Muscle layer of duodenum (tissue), 2 donors: ENCODE measurements around the gene REEP3.
A peak's percentile ranks its signal among the peaks of the same experiment; 100 is the strongest.

Experiments used
- H3K27ac ChIP-seq: one replicate; pipeline ENCODE4 v1.7.0; 2013; ENCODE audit warnings: mild to moderate bottlenecking, low read length
- H3K27me3 ChIP-seq: one replicate; pipeline ENCODE4 v1.7.0; 2013; ENCODE audit warnings: low read depth, mild to moderate bottlenecking, control low read depth, low read length
- H3K36me3 ChIP-seq, 2 donors: one replicate each; pipeline ENCODE4 v1.7.0; 2013; ENCODE audit warnings: low read length in 2 of 2, control low read depth in 1 of 2, mild to moderate bottlenecking in 1 of 2; ENCODE audit not compliant: insufficient read depth in 2 of 2, control insufficient read depth in 1 of 2
- H3K4me1 ChIP-seq, 2 donors: one replicate each; pipeline ENCODE4 v1.7.0; 2013; ENCODE audit warnings: low read length in 2 of 2, mild to moderate bottlenecking in 2 of 2, control low read depth in 1 of 2, moderate library complexity in 1 of 2; ENCODE audit not compliant: insufficient read depth in 2 of 2, control insufficient read depth in 1 of 2
- H3K4me3 ChIP-seq, 2 donors: one replicate each; pipeline ENCODE4 v1.7.0; 2013; ENCODE audit warnings: low read length in 2 of 2, low read depth in 1 of 2, mild to moderate bottlenecking in 1 of 2
- H3K9me3 ChIP-seq, 2 donors: one replicate each; pipeline ENCODE4 v1.7.0; 2013; ENCODE audit warnings: low read length in 2 of 2, control low read depth in 1 of 2, mild to moderate bottlenecking in 1 of 2; ENCODE audit not compliant: control insufficient read depth in 1 of 2
- donor health status: healthy.

The REEP3 gene

DNA sequence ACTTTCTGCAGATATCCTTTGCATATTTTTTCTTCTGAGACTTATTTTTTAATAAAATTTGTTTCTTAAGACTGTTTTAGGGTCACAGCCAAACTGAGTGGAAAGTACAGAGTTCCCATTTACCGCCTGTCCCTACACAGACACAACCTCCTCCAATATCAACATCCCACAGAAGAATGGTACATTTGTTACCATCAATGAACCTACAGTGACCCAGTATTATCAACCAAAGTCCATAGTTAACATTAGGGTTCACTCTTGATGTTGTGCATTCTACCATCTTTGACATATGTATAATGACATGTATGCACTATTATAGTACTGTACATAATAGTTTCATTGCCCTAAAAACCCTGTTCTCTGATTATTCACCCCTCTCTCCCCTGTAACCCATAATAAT lies 14.6 kb upstream of the REEP3 start:
- no peaks in the 10 kb centered on the region for H3K27me3 ChIP-seq
- H3K36me3 ChIP-seq: no peaks in the 10 kb centered on the region
- H3K9me3 ChIP-seq: no peaks in the 10 kb centered on the region
- H3K27ac ChIP-seq: no peak overlapping the region
- peaks cover 0 to 13% of the 10 kb centered on the region in 2 donors for H3K4me1 ChIP-seq
- no peak overlapping the region for H3K4me3 ChIP-seq

DNA sequence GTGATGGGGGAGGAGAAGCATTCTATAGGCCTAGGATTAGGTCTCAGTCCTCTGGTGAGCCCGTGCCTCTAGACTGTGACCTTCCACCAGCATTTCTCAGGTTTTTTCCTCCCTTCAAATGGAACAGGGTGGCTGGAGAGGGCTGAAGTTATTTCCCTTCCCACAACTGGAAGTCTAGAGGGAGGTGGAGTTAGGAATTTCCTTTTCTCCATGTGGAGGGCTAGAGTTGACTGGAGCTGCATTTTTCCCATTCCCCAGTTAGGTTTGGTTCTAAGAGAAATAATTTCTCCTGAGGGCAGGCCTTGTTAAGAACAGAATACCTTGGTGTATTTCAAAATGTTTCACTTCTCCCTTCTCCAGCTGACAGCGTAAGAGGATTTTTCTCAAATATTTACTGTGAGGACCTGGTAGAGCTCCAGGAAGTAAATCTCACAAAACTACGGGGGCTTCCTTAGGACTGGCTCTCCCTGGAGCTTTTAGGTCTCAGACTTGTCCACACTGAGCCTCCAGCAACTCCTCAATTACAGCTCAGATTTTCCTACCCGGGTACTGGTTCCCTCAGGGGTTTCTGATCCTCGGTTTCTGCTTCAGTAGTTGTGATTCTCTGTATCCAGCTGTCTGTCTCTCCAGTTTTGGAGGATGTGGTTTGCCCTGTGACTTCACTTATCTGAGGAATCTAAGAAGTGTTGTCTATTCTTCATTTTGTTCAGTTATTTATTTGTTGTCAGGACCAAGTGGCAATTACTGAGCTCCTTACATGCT lies 6.0 kb upstream of the REEP3 start:
- H3K27ac ChIP-seq: no peak overlapping the region
- H3K4me1 ChIP-seq: peaks cover 0 to 24% of the 10 kb centered on the region in 2 donors
- no peaks in the 10 kb centered on the region for H3K27me3 ChIP-seq
- no peaks in the 10 kb centered on the region for H3K36me3 ChIP-seq
- H3K9me3 ChIP-seq: peaks cover 0 to 5% of the 10 kb centered on the region in 2 donors
- H3K4me3 ChIP-seq: no peak overlapping the region

GRCh38 chr10:63516207-63516606 lies 5.0 kb upstream of the REEP3 start:
- H3K4me1 ChIP-seq: peaks cover 0 to 31% of the 10 kb centered on the region in 2 donors
- H3K4me3 ChIP-seq: no peak overlapping the region

DNA sequence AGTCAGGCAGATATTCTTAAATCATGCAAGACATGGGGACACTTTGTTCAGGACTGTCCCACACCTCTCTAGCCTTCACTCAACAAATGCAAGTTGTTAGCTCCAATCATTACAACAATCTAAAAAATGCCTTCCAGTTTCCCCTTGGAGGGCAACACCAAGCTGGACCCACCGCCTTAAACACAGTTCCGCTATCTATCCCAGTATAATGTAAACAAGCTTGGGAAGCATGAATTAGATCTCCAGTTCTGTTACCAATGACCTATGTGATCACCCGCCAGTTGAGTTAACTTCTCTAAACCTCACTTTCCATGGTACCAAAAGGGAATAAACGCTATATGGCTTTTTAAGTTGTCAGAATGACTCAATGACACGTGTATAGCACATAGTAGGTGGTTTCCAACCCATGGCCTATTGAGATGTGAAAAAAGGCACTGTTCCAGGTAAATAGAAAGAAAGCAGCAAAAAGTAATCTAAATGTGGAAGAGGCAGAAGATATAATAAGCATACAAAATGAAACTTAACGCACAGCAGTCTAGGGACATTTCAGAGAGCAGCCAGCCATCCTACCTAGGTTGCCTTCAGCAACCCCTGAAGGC lies 2.4 kb upstream of the REEP3 start:
- H3K4me1 ChIP-seq: peaks cover 4 to 41% of the 10 kb centered on the region in 2 donors
- H3K27me3 ChIP-seq: no peaks in the 10 kb centered on the region
- no peak overlapping the region for H3K27ac ChIP-seq
- H3K9me3 ChIP-seq: peaks cover 0 to 3% of the 10 kb centered on the region in 2 donors
- no peak overlapping the region for H3K4me3 ChIP-seq
- no peaks in the 10 kb centered on the region for H3K36me3 ChIP-seq

More at GRCh38 chr10:63516207-63516606, 5.0 kb upstream of the REEP3 start:
- H3K27ac ChIP-seq: no peak overlapping the region
- no peaks in the 10 kb centered on the region for H3K36me3 ChIP-seq
- no peaks in the 10 kb centered on the region for H3K27me3 ChIP-seq
- peaks cover 0 to 5% of the 10 kb centered on the region in 2 donors for H3K9me3 ChIP-seq

- Histone ChIP-seq H3K27me3 (no peaks in the 10 kb centered on the region), H3K4me3 (peak overlapping the region; percentile 82 to 87), H3K27ac (peak overlapping the region; percentile 92), H3K9me3 (no peaks in the 10 kb centered on the region), H3K36me3 (no peaks in the 10 kb centered on the region), H3K4me1 (peaks cover 8 to 42% of the 10 kb centered on the region in 2 donors)
Observed at GRCh38 chr10:63521416-63522276, 445 bp downstream of the REEP3 start.

GRCh38 chr10:63522277-63522687 lies 1.1 kb downstream of the REEP3 start:
- peak overlapping the region; percentile 92 for H3K27ac ChIP-seq

DNA sequence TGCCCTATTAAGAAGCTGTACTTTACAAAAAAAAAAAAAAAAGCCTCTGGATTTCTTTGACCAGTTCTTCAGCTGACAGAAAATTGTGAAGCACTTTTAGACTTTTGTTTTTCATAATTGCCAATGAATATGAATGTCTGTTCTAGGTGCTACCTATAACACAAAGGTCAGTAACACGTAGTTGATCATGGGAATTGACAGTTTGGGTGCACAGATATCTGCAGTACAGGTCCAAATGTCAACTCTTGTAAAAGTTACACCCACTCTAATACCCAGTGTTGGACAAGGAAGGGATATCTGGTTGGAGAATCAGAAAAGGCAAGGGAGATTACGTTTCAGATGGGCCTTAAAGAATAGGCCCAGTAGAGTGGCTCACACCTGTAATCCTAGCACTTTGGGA lies 1.8 kb downstream of the REEP3 start:
- H3K36me3 ChIP-seq: no peaks in the 10 kb centered on the region
- H3K4me3 ChIP-seq: peak overlapping the region; percentile 82 to 87
- no peaks in the 10 kb centered on the region for H3K27me3 ChIP-seq
- H3K4me1 ChIP-seq: peaks cover 8 to 34% of the 10 kb centered on the region in 2 donors
- peak overlapping the region; percentile 92 for H3K27ac ChIP-seq
- no peaks in the 10 kb centered on the region for H3K9me3 ChIP-seq

More at GRCh38 chr10:63522277-63522687, 1.1 kb downstream of the REEP3 start:
- Histone ChIP-seq H3K36me3 (no peaks in the 10 kb centered on the region), H3K9me3 (no peaks in the 10 kb centered on the region), H3K4me1 (peaks cover 8 to 36% of the 10 kb centered on the region in 2 donors), H3K27me3 (no peaks in the 10 kb centered on the region), H3K4me3 (peak overlapping the region; percentile 82 to 87)

DNA sequence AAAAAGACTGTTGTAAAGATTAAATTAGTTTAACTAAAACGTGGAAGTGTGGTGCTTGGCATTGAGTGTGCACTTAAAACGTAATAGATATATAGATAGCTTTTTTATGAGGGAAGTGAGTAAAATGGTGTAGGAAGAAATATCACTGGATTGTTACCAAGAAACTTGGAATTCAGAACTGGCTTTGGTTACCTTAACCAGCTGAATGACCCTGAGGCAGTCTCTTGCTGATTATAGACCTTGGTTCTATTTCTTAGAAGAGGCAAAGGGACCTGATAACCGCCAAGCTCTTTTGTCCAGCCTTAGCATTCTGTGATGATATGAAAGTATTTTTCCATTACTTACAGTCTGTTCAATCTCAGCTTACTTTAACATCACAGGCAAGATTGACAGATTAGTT lies 3.8 kb downstream of the REEP3 start:
- H3K4me3 ChIP-seq: no peak overlapping the region
- peaks cover 8 to 29% of the 10 kb centered on the region in 2 donors for H3K4me1 ChIP-seq
- H3K27ac ChIP-seq: no peak overlapping the region
- no peaks in the 10 kb centered on the region for H3K36me3 ChIP-seq
- no peaks in the 10 kb centered on the region for H3K27me3 ChIP-seq
- no peaks in the 10 kb centered on the region for H3K9me3 ChIP-seq

- no peak overlapping the region for H3K4me3 ChIP-seq
- no peak overlapping the region for H3K27ac ChIP-seq
- H3K27me3 ChIP-seq: no peaks in the 10 kb centered on the region
- no peaks in the 10 kb centered on the region for H3K9me3 ChIP-seq
- peaks cover 8 to 19% of the 10 kb centered on the region in 2 donors for H3K4me1 ChIP-seq
- no peaks in the 10 kb centered on the region for H3K36me3 ChIP-seq
Observed at GRCh38 chr10:63527401-63527800, 6.2 kb downstream of the REEP3 start.

GRCh38 chr10:63528084-63528744 lies 7.0 kb downstream of the REEP3 start:
- peaks cover 8 to 15% of the 10 kb centered on the region in 2 donors for H3K4me1 ChIP-seq
- no peak overlapping the region for H3K4me3 ChIP-seq
- H3K27ac ChIP-seq: no peak overlapping the region
- no peaks in the 10 kb centered on the region for H3K27me3 ChIP-seq
- H3K9me3 ChIP-seq: no peaks in the 10 kb centered on the region
- H3K36me3 ChIP-seq: no peaks in the 10 kb centered on the region

DNA sequence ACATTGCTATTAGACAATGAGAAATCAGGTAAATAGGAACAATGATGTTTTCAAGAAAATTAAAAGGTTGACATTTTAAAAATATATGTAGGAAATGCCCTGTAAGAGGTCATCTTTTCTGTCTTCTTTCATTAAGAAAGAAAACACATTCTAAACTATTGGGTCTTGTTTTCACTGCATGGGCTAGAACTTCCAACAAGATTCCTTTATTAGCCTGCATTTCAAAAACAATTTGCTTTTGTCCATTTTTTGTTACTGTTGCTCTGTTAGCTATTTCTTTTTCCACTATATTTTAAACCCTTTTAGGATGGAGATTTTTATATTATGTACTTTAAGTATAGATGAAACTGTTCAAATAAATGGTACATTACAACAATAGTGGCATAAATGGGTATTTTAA lies 9.2 kb downstream of the REEP3 start:
- no peaks in the 10 kb centered on the region for H3K27me3 ChIP-seq
- no peaks in the 10 kb centered on the region for H3K4me1 ChIP-seq
- H3K27ac ChIP-seq: no peak overlapping the region

More for the DNA sequence above, 9.2 kb downstream of the REEP3 start:
- H3K4me3 ChIP-seq: no peak overlapping the region
- no peaks in the 10 kb centered on the region for H3K9me3 ChIP-seq
- H3K36me3 ChIP-seq: no peaks in the 10 kb centered on the region
